DND-41 (cell line): ENCODE measurements around the gene PRR5.
A peak's percentile ranks its signal among the peaks of the same experiment; 100 is the strongest.
"Not testable (repeated sequence)": the region's sequence is repeated elsewhere in the genome, so short reads cannot be mapped to it uniquely, and the experiment has no call there.

ENCODE experiments used
- ATAC-seq: fragments of 200-7000 bp; cut with Tn5 transposase; 3 replicates; pipeline ENCODE4 v1.9.1; 2021; ENCODE audit warnings: low read depth; ENCODE audit not compliant: insufficient read depth
- DNase-seq: peaks from one replicate; pipeline ENCODE4 v3.0.0-alpha.2; 2020
- H2AFZ ChIP-seq: 2 replicates; pipeline ENCODE4 v1.6.0; 2012; ENCODE audit warnings: low read depth, low read length
- H3K27ac ChIP-seq: 2 replicates; pipeline ENCODE4 v1.5.1; 2012; ENCODE audit warnings: low read length, inconsistent platforms
- H3K27me3 ChIP-seq: fragments of 200-600 bp; sonication (generic); 2 replicates; pipeline ENCODE4 v1.6.0; 2012; ENCODE audit warnings: low read length, mild to moderate bottlenecking, inconsistent platforms; ENCODE audit not compliant: insufficient read depth, poor library complexity
- H3K36me3 ChIP-seq: 2 replicates; pipeline ENCODE4 v1.5.1; 2012; ENCODE audit warnings: low read length, inconsistent platforms; ENCODE audit not compliant: insufficient read depth
- H3K4me1 ChIP-seq: 2 replicates; pipeline ENCODE4 v1.5.1; 2012; ENCODE audit warnings: mild to moderate bottlenecking, low read length; ENCODE audit not compliant: insufficient read depth
- H3K4me2 ChIP-seq: 2 replicates; pipeline ENCODE4 v1.6.0; 2012; ENCODE audit warnings: mild to moderate bottlenecking, moderate library complexity, low read length, inconsistent platforms; ENCODE audit not compliant: insufficient read depth
- H3K4me3 ChIP-seq, 2 experiments: fragments of 200-600 bp in 1 of 2; shearing (Covaris generic) in 1 of 2; 2 replicates each; pipeline ENCODE4 v1.5.1; 2012 to 2016; ENCODE audit warnings: inconsistent platforms in 2 of 2, low read length in 2 of 2, mild to moderate bottlenecking in 2 of 2, low read depth in 1 of 2, moderate library complexity in 1 of 2
- H3K79me2 ChIP-seq: 2 replicates; pipeline ENCODE4 v1.6.0; 2012; ENCODE audit warnings: low read length, inconsistent platforms; ENCODE audit not compliant: insufficient read depth
- H3K9ac ChIP-seq: 2 replicates; pipeline ENCODE4 v1.6.0; 2012; ENCODE audit warnings: low read depth, mild to moderate bottlenecking, inconsistent platforms, low read length, moderate library complexity
- H3K9me3 ChIP-seq: 2 replicates; pipeline ENCODE4 v1.5.1; 2012; ENCODE audit warnings: low read length, moderate library complexity, mild to moderate bottlenecking, inconsistent platforms; ENCODE audit not compliant: insufficient read depth, severe bottlenecking
- H4K20me1 ChIP-seq: 2 replicates; pipeline ENCODE4 v1.6.0; 2012; ENCODE audit warnings: low read length; ENCODE audit not compliant: insufficient read depth
- CTCF ChIP-seq: IDR thresholded peaks from 2 replicates; pipeline ENCODE4 v1.5.1; 2012; ENCODE audit warnings: borderline replicate concordance, low read length, moderate library complexity, mild to moderate bottlenecking; ENCODE audit not compliant: poor library complexity, severe bottlenecking; ENCODE audit errors: extremely low read depth
- EZH2 ChIP-seq: IDR thresholded peaks from 3 replicates; pipeline ENCODE4 v1.6.1; 2012; ENCODE audit warnings: borderline replicate concordance, low read depth, mild to moderate bottlenecking, moderate library complexity, low read length, inconsistent platforms; ENCODE audit not compliant: severe bottlenecking

The PRR5 gene

GRCh38 chr22:44671742-44672141, 30.3 kb upstream of the PRR5 start:
- Histone ChIP-seq H3K4me2 (no peak overlapping the region), H3K36me3 (no peaks in the 10 kb centered on the region), H4K20me1 (no peaks in the 10 kb centered on the region), H2AFZ (no peak overlapping the region), H3K27me3 (no peaks in the 10 kb centered on the region), H3K4me1 (no peaks in the 10 kb centered on the region), H3K4me3 (no peak overlapping the region), H3K9me3 (no peaks in the 10 kb centered on the region), H3K27ac (no peak overlapping the region), H3K9ac (no peak overlapping the region), H3K79me2 (no peaks in the 10 kb centered on the region)
- TF ChIP-seq CTCF (no peak), EZH2 (no peak)
- ATAC-seq (peak; percentile 77), DNase-seq (no peak)

GRCh38 chr22:44672632-44673031, 29.4 kb upstream of the PRR5 start:
- no peak overlapping the region for H3K4me3 ChIP-seq
- no peaks in the 10 kb centered on the region for H3K36me3 ChIP-seq
- H2AFZ ChIP-seq, result no peak overlapping the region
- H3K79me2 ChIP-seq, result no peaks in the 10 kb centered on the region
- no peaks in the 10 kb centered on the region for H3K4me1 ChIP-seq
- H3K27me3 ChIP-seq, result no peaks in the 10 kb centered on the region
- no peak overlapping the region for H3K9ac ChIP-seq
- TF ChIP-seq EZH2 (no peak), CTCF (no peak)
- no peaks in the 10 kb centered on the region for H3K9me3 ChIP-seq
- 0 out of 2 replicates have a peak, but pooled peaks cover 2% of the 10 kb centered on the region for H4K20me1 ChIP-seq
- DNase-seq (no peak), ATAC-seq (no peak)
- no peak overlapping the region for H3K4me2 ChIP-seq
- H3K27ac ChIP-seq, result no peak overlapping the region

GRCh38 chr22:44673406-44673805, 28.6 kb upstream of the PRR5 start:
- Histone ChIP-seq H3K4me3 (no peak overlapping the region), H3K9me3 (no peaks in the 10 kb centered on the region), H3K4me2 (no peak overlapping the region), H3K36me3 (no peaks in the 10 kb centered on the region), H4K20me1 (0 out of 2 replicates have a peak, but pooled peaks cover 3% of the 10 kb centered on the region), H3K9ac (no peak overlapping the region), H2AFZ (no peak overlapping the region), H3K27ac (no peak overlapping the region), H3K4me1 (no peaks in the 10 kb centered on the region), H3K79me2 (no peaks in the 10 kb centered on the region), H3K27me3 (no peaks in the 10 kb centered on the region)
- TF ChIP-seq CTCF (no peak), EZH2 (no peak)
- no peak for ATAC-seq
- DNase-seq, result no peak

- H3K9me3 ChIP-seq, DNase-seq, H3K4me2 ChIP-seq, H3K79me2 ChIP-seq, H3K27ac ChIP-seq, H3K9ac ChIP-seq, H3K36me3 ChIP-seq, H3K4me1 ChIP-seq, H4K20me1 ChIP-seq, ATAC-seq, H3K4me3 ChIP-seq, H3K27me3 ChIP-seq, H2AFZ ChIP-seq: not testable (repeated sequence)
Measured at GRCh38 chr22:44676066-44676440, 26.0 kb upstream of the PRR5 start.
